Measurements from ENCODE around the gene KHSRP.
"Not testable (repeated sequence)": the region's sequence is repeated elsewhere in the genome, so short reads cannot be mapped to it uniquely, and the experiment has no call there.

The KHSRP gene

GRCh38 chr19:6452223-6452614 is 27.6 kb upstream of the KHSRP start:
- DNase-seq (ENCODE audit: extremely low read depth in 1 of 2, low read depth in 1 of 2) = no peak

GRCh38 chr19:6451583-6452222 is 27.1 kb upstream of the KHSRP start:
- no peak for DNase-seq (ENCODE audit: extremely low read depth in 1 of 2, low read depth in 1 of 2)

- DNase-seq (ENCODE audit: extremely low read depth in 1 of 2, low read depth in 1 of 2) = no peak
These were observed 25.6 kb upstream of the KHSRP start for GRCh38 chr19:6450166-6450565.

GRCh38 chr19:6448045-6448444 is 23.4 kb upstream of the KHSRP start:
- DNase-seq (ENCODE audit: extremely low read depth in 1 of 2, low read depth in 1 of 2) = no peak

GRCh38 chr19:6446452-6446851 is 21.8 kb upstream of the KHSRP start:
- no peak for DNase-seq (ENCODE audit: extremely low read depth in 1 of 2, low read depth in 1 of 2)

GRCh38 chr19:6443986-6444385 is 19.4 kb upstream of the KHSRP start:
- no peak for DNase-seq (ENCODE audit: extremely low read depth in 1 of 2, low read depth in 1 of 2)

- no peak for DNase-seq (ENCODE audit: extremely low read depth in 1 of 2, low read depth in 1 of 2)
These were observed 17.6 kb upstream of the KHSRP start for GRCh38 chr19:6442087-6442688.

- DNase-seq (ENCODE audit: extremely low read depth in 1 of 2, low read depth in 1 of 2) = no peak
These were observed 16.3 kb upstream of the KHSRP start for GRCh38 chr19:6440905-6441304.

- no peak for DNase-seq (ENCODE audit: extremely low read depth in 1 of 2, low read depth in 1 of 2)
These were observed 15.1 kb upstream of the KHSRP start for GRCh38 chr19:6439743-6440142.

- DNase-seq (ENCODE audit: extremely low read depth in 1 of 2, low read depth in 1 of 2) = no peak
These were observed 9.1 kb upstream of the KHSRP start, which contains the start of gene SLC25A41 for GRCh38 chr19:6433663-6434062. Gene SLC25A41, minus strand, starts transcription at chr19:6433763. Its CDS starts 70 bp downstream, at chr19:6433693.

GRCh38 chr19:6433165-6433564 is 8.6 kb upstream of the KHSRP start:
- DNase-seq (ENCODE audit: extremely low read depth in 1 of 2, low read depth in 1 of 2) = no peak

GRCh38 chr19:6431891-6432290 is 7.3 kb upstream of the KHSRP start:
- no peak for DNase-seq (ENCODE audit: extremely low read depth in 1 of 2, low read depth in 1 of 2)

- no peak for DNase-seq (ENCODE audit: extremely low read depth in 1 of 2, low read depth in 1 of 2)
These were observed 5.0 kb upstream of the KHSRP start for GRCh38 chr19:6429419-6430221.

- DNase-seq (ENCODE audit: extremely low read depth in 1 of 2, low read depth in 1 of 2) = not testable (repeated sequence)
These were observed 4.2 kb upstream of the KHSRP start for GRCh38 chr19:6428692-6429418.

GRCh38 chr19:6427131-6427530 is 2.5 kb upstream of the KHSRP start:
- DNase-seq (ENCODE audit: extremely low read depth in 1 of 2, low read depth in 1 of 2) = no peak

- DNase-seq (ENCODE audit: extremely low read depth in 1 of 2, low read depth in 1 of 2) = no peak
These were observed 1.4 kb upstream of the KHSRP start for GRCh38 chr19:6425732-6426620.

GRCh38 chr19:6424939-6425731 is 524 bp upstream of the KHSRP start:
- DNase-seq (ENCODE audit: extremely low read depth in 1 of 2, low read depth in 1 of 2) = peak; percentile 96 to 100

GRCh38 chr19:6423499-6424194 is 964 bp downstream of the KHSRP start:
- no peak for DNase-seq (ENCODE audit: extremely low read depth in 1 of 2, low read depth in 1 of 2)

All from activated CD8-positive, alpha-beta memory T cell treated with anti-CD3 and anti-CD28 coated beads for 1 hour (primary cell).